ENCODE measurements around the gene ARHGEF4.
"Not testable (repeated sequence)": the region's sequence is repeated elsewhere in the genome, so short reads cannot be mapped to it uniquely, and the experiment has no call there.

ARHGEF4 gene

DNA sequence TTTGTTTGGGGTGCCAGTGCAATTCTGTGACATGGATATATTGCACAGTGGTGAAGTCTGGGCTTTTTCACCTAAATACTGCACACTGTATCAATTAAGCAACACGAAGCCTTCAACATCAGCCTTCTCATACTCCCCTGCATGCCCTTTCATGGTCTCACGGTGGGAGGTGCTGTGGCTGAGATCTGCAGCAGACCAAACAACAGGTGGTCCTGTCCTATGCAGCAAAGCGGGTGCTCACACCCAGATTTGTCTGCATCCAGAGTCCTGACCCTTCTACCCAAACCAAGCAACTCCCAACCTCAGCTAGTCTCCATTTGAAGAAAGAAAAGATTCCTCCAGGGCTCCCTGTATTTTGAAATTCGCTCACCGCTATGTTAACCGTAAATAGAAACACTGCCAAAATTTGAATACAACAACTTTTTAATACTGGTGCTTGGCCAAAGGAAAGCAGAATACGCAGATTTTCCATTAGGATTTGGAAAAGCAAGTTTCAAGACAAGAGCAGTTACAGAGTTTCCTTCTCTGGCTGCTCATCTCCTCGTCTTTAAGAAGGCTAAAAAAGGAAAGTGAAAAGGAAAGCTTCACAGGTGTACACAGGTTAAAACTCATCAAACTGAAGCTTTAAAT is 221.6 kb downstream of the ARHGEF4 start:
- DNase-seq, result no peak

DNA sequence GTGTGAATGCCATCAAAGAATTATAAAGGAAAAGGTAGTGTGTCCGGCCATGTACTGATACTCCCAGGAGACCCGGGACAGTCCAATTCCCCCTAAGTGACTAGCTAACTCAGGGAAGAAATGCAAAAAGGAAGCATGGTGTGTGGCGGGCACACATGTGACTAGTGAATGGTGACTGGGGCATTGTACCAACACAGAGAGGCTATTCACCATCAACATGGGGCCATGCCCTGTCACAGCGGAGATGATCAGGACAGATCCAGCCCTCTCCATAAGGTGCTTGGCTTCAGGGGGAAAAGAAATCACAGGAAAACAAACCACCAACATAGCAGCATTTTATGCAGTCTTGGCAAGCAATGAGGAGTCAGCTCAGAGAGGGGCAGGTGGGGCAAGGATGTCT is 222.2 kb downstream of the ARHGEF4 start:
- no peak for DNase-seq

DNA sequence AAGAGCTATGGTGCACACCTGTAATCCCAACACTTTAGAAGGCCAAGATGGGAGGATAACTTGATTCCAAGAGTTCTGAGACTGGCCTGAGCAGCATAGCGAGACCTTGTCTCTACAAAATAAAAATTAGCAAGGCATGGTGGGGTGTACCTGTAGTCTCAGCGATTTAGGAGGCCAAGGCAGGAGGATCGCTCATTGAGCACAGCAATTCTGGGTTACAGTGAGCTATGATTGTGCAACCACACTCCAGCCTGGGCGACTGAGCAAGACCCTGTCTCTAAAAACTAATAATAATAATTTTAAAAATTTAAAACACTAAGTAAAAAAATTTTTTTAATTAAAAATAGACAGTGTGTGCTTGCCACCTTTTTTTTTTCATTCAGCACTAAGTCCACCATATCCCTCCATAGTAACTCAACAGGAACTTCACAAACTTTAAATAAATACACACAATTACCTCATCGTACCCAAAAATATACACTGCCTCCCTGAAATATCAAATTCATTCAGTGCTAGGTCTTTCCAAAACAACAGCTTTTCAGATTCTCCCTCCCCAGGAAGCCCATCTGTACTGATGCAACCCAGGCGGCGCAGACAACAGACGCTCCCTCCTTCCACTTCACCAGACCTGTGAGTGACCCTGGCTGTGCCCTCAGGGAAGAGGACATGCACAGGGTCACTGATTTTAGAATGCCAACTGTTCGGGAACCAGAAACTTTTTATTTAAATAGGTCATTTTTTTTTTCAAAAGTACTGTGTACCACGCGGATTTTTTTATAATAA is 227.0 kb downstream of the ARHGEF4 start:
- DNase-seq, result no peak

DNA sequence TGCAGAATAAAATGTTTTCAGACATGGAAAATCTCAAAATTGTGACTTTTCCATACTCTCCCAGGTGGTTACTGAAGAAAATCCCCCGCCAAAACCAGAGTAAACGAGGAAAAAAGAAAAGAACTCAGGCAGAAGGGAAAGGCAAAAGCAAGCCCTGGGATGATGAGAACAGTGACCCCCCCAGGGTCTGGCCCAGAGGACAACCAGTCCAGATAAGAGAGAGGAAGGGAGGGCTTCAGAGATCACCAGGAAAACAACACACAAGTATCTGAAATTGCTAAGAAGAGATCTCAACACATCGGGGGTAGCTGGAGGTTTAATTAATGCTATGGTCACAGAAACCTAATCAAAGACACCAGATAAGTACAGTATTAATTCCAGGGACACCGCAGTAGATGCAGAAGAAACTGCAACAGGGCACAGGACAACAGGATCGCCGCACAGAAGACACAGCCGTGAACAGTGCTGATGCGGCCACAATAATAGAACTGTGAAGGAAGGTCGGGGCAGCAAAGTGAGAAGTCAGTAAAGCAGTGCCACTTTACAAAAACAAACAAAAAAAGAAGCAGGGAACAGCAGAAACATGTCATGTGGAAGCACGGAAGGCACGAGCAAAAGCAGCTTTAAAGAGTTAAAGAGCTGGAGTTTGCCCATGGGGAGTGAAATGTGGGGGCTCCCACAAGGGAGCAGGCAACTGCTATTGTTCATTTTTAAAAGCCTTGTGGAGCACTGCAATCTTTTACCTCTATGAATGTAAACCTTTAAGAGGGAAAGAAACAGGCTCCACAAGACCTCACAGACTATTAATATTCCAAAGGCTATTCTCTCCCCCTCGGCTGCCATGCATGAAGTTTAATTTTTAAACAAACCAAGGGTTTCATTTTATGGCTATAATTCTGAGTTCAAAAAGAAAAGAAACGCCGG is 228.1 kb downstream of the ARHGEF4 start:
- DNase-seq, result no peak

DNA sequence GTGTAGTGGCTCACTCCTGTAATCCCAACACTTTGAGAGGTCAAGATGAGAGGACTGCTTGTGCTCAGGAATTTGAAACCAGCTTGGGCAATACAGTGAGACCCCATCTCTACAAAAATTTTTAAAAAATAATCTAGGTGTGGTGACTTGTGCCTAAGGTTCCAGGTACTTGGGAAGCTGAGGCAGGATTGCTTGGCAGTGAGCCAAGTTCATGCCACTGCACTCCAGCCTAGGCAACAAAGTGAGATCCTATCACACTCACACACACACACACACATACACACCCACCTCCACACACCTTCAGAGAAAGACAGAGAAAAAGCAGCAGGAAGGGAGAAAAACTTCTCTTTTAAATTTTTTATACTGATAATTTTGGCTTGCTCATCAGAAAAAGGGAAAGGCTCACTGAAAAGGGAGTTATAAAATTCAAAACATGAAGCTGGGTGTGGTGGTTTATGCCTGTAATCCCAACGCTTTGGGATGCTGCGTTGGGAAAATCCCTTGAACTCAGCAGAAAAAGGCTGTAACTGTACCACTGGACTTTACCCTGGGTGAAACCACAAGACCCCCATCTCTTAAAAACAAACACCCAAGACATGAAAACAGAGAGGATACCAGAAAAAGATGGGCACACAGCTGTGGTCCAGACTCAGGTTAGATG is 230.9 kb downstream of the ARHGEF4 start:
- no peak for DNase-seq

DNA sequence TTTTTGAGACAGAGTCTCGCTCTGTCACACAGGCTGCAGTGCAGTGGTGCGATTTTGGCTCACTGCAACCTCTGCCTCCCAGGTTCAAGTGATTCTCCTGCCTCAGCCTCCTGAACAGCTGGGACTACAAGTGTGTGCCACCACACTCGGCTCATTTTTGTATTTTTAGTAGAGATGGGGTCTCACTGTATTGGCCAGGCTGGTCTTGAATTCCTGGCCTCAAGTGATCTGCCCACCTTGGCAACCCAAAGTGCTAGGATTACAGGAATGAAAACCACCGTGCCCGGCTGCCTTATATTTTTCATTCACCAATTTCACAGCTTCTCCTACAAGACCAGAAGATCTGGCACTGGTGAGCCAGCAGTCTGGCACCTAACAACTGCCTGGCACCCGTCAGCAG is 231.5 kb downstream of the ARHGEF4 start:
- not testable (repeated sequence) for DNase-seq

DNA sequence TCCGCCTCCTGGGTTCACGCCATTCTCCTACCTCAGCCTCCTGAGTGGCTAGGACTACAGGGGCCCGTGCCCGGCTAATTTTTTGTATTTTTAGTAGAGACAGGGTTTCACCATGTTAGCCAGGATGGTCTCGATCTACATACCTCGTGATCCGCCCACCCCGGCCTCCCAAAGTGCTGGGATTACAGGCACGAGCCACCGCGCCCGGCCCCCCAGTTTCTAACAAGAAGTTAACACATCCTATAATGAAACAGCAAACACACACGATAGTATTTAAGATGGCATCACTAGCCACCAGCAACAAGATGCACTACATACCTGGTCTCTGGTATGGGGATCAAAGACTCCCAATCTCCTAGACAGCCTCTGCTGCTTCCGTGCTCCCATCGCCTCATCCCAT is 238.9 kb downstream of the ARHGEF4 start:
- not testable (repeated sequence) for DNase-seq

DNA sequence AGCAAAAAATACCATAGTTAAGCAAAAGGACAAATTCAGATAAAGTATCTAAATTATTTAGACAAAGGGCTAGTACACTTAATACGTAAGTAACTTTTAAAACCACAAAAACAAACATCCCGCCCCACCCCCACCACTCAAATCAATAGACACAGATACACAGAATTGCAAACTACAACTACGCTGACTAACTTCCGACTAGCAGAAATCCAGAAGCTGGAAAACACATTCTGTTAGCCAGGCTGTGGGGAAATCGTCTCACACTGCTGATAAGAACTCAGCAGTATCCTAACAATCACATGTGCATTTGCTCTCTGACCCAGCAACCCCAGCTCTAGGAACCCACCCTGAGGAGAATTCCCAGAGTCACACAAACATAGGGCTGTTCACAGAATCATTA is 240.0 kb downstream of the ARHGEF4 start:
- peak; percentile 3 for DNase-seq

DNA sequence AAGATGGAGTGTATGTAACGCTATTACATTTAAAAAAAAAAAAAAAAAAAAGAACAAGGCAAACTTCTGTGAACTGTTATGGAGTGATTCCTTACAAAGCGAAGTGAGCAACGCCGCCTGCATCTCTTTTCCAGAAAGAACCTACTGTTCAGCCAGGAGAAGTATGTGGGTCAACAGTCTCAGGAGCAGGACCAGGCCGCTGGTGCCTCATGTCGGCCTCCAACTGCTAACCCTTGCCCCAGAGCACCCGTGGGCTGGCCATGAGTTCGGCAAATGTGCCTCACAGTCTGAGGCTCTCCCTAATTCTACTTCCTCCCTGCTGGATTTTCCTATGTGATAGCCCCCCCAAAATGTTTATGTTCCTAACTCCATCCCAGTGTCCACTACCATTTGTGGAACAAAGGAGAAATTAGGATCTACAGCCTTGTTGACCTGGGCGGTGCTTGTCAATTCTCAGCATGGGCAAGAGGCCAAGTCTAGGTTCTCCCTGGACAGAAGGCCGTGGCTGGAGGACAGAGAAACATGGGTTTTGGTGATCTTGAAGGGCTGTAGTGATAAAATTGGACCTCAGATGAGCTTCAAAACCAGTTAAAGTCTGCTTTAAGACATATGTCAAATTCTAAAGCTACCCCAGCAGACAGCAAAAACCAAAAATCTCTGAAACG is 240.6 kb downstream of the ARHGEF4 start:
- DNase-seq, result no peak

DNA sequence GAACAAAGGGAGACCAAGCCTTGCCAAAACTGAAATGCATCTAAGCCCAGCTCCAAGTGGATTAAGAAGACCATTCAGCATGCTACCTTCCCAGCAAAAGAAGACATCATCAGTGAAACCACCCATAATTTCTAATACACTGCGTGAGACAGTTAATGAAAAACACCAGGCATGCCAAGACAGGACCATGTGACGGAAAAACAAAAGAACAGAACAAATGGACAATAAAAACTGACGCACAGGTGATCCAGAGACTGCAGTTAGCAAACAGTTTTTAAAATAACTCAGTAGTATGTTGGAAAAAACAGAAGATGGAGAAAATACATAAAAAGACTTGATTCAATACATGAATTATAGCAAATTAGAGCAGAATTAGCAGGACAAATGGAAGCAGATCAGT is 241.3 kb downstream of the ARHGEF4 start:
- DNase-seq, result no peak

DNA sequence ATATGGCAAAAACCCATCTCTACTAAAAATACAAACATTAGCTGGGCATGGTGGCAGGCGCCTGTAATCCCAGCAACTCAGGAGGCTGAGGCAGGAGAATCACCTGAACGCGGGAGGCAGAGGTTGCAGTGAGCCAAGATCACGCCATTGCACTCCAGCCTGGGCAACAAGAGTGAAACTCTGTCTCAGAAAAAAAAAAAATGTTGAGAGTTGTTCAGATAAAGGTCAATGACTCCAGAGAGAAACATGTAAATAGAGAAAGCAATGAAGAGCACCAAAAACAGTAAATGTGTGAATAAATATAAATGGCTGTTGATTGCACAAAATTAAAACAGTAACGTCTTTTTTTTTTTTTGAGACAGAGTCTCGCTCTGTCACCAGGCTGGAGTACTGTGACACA is 243.2 kb downstream of the ARHGEF4 start:
- DNase-seq, result not testable (repeated sequence)

DNA sequence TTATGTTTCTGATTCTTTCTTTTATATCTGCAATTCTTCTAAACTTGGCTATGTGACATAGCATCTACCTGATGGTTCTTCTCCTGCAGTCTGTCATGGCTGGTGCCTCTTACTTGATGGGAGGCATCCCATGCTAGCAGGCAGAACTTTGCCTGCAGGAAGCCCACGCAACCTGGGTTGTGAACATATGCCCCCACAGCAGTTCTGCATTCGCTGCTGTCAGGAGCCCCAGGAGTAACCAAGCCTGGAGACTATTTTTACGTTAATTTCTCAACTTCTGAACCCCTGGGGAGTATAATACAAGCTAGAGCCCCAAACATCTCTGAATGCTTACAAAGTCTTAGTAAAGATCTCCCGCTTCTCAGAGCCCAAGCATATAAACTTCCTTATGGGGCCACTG is 244.5 kb downstream of the ARHGEF4 start:
- no peak for DNase-seq

DNA sequence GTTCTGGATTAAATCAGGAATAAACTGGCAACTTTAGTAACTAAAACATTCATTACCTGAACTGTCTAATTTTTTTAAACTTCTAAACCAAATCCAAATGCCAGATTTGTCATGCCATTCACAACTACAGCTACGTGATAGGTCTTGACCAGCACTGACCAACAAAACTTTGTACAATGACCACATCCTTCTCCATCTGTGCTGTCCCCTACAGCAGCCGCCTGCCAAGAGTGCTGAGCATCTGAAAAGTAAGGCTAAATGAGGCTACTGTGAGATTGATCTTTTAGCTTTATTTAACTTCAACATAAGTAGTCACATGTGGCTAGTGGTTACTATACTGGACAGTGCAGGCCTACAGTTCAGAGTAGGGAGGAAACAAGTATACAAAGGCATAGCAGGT is 248.9 kb downstream of the ARHGEF4 start:
- DNase-seq, result no peak

DNA sequence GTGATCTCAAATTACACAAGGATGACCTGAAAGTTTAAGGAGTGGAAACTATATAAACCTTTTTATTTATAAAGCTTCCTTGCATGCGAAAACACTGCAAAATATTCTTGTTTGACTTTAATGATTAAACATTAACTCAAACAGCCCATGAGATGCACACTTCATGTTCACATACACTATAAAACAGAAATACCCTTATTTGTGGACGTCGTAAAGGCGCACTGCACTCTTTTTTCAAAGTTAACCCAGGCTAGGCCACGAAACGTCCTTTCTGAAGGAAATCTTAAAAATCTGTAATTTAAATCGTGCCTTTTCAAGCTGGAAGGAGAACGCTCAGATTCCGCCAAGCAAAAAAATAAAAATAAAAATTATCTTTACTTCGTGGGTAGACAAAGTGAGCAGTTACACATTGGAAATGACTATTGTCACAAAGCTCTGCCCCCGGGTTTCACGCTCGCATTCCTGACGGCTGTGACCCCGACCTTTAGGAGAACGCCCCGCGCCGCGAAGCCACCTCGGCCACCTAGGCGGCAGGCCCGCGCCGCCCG is 255.8 kb downstream of the ARHGEF4 start:
- no peak for DNase-seq

DNA sequence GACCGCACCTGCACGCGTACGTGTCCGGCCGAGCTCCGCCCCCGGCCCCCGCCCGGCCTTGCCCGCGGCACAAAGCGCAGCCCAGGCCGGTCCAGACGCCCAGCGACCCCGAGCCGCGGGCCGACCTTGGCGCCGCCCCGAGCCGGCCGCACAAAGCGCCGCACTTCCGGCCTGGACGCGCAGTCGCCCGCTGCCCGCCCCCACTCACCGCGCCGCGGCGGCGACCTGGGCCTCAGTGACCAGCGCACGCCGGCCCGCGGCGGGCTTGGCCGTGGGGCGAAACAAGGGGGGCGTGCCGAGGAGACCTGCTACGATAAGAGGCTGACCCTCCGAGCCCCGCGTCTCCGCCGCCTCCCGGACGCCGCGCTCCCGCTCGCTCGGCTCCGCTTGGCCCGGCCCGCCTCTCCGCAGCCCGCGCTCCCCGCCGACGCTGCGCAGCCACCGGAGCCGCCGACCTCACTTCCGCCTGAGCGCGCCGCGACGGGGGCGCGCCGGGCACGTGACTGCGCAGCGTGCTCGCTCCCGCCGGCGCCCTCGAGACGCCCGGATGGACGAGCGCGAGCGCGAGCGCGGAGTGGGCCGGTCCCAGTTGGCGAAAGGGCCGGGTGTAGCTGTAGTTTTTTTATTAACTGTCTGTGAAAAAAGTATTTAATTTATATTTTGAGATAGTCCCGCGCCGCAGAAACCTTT is 256.4 kb downstream of the ARHGEF4 start, which contains the start of gene FAM168B:
Gene FAM168B (minus strand): TSS at position 455 of the 690 bp plus-strand sequence. CDS start 10,814 bp downstream, outside the sequence.
- DNase-seq, result peak; percentile 89

DNA sequence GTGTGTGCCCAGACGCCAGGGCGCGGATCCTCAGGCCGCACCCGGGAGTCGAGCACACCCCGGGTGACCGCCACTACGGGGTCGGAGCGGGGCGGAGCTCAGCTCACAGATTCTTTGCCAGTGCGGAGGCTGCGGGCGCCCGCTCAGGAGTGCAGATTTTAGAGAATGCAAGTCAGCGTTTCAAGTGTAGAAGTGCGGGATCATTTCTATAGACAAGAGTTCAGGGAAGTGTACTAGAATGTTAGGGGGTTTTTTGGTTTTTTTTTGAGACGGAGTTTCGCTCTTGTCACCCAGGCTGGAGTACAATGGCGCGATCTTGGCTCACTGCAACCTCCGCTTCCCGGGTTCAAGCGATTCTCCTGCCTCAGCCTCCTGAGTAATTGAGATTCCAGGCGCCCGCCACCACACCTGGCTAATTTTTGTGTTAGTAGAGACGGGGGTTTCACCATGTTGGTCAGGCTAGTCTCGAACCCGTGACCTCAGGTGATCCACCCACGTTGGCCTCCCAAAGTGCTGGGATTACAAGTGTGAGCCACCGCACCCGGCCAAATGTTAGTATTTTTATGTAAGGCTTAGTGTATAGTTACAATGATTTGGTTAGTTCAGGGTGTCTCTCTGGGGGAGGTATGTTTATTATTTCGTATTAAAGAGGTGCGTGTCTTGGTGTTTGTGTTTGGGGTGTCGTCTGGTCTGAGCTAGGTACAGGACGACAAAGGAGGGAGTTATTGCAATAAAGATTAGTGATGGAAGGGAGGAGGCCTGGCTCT is 257.2 kb downstream of the ARHGEF4 start:
- DNase-seq, result peak; percentile 62

DNA sequence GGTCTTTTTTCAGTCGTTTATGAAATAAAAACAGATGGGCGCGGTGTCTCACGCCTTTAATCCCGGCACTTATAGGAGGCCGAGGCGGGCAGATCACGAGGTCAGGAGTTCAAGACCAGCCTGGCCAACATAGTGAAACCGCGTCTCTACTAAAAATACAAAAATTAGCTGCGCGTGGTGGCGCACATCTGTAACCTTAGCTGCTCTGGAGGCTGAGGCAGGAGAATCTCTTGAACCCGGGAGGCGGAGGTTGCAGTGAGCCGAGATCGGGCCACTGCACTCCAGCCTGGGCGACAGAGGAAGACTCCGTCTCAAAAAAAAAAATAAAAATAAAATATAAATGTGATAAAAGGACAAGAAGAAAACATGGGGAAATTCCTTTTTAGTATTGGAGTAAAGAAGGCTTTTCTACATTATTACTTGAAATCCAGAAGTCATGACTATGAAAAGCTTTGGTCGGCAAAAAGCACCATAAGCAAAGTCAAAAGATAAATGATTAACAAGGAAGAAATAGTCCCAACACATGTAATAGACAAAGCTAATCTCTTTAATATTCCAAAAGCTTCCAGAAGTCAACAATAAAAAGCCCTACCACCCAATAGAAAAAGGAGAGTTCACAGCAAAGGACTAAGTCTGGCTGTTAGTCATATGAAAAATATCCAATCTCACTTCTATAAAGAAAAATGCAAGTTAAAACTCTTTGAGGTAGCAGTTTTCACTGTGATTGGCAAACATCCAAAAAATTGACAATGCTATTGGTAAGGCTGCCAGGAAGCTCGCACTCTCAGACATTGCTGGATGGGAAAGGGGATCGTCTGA is 258.0 kb downstream of the ARHGEF4 start:
- no peak for DNase-seq
